ENCODE data around the gene DHX40.

DHX40 gene

DNA sequence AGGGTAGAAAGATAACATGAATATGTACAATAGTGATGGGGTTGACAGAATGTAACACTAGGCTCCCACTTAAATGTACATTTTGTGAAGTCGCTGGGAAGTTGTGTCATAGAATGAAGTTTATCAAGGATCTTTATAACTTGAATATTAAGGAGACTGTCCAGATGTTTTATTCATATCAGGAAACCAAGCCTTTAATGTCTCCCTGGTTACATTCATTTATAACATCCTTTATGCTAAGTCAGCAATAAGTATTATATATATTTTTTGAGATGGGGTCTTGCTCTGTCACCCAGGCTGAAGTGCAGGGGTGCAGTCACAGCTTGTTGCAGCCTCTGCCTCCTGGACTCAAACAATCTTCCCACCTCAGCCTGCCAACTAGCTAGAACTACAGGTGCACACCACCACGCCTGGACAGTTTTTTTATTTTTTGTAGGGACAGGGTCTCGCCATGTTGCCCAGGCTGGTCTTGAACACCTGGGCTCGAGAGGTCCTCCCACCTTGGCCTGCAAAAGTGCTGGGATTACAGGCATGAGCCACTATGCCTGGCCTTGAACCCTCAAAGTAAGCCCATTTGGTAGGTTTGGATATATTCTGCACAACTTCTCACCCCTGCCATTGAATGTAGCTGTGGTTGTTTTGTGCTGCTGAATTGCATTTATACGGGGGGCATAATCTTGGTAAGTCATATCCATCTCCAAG is 68.4 kb downstream of the DHX40 start:
- no peak for TF ChIP-seq SIN3A (IDR thresholded peaks at IDR 0.05; ENCODE audit: borderline replicate concordance, insufficient read depth, low read length)
- TF ChIP-seq POLR2AphosphoS5 (IDR thresholded peaks at IDR 0.05; ENCODE audit: low read depth, low read length) = no peak
- TF ChIP-seq, protein P1, sequence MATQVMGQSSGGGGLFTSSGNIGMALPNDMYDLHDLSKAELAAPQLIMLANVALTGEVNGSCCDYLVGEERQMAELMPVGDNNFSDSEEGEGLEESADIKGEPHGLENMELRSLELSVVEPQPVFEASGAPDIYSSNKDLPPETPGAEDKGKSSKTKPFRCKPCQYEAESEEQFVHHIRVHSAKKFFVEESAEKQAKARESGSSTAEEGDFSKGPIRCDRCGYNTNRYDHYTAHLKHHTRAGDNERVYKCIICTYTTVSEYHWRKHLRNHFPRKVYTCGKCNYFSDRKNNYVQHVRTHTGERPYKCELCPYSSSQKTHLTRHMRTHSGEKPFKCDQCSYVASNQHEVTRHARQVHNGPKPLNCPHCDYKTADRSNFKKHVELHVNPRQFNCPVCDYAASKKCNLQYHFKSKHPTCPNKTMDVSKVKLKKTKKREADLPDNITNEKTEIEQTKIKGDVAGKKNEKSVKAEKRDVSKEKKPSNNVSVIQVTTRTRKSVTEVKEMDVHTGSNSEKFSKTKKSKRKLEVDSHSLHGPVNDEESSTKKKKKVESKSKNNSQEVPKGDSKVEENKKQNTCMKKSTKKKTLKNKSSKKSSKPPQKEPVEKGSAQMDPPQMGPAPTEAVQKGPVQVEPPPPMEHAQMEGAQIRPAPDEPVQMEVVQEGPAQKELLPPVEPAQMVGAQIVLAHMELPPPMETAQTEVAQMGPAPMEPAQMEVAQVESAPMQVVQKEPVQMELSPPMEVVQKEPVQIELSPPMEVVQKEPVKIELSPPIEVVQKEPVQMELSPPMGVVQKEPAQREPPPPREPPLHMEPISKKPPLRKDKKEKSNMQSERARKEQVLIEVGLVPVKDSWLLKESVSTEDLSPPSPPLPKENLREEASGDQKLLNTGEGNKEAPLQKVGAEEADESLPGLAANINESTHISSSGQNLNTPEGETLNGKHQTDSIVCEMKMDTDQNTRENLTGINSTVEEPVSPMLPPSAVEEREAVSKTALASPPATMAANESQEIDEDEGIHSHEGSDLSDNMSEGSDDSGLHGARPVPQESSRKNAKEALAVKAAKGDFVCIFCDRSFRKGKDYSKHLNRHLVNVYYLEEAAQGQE (IDR thresholded peaks at IDR 0.05; ENCODE audit: insufficient read depth in 1 of 2, low read depth in 2 of 2, low read length in 2 of 2) = no peak
- no peak for TF ChIP-seq FOXP2 (optimal IDR thresholded peaks at IDR 0.05; ENCODE audit: borderline replicate concordance, extremely low read depth, extremely low read length, insufficient read depth)

DNA sequence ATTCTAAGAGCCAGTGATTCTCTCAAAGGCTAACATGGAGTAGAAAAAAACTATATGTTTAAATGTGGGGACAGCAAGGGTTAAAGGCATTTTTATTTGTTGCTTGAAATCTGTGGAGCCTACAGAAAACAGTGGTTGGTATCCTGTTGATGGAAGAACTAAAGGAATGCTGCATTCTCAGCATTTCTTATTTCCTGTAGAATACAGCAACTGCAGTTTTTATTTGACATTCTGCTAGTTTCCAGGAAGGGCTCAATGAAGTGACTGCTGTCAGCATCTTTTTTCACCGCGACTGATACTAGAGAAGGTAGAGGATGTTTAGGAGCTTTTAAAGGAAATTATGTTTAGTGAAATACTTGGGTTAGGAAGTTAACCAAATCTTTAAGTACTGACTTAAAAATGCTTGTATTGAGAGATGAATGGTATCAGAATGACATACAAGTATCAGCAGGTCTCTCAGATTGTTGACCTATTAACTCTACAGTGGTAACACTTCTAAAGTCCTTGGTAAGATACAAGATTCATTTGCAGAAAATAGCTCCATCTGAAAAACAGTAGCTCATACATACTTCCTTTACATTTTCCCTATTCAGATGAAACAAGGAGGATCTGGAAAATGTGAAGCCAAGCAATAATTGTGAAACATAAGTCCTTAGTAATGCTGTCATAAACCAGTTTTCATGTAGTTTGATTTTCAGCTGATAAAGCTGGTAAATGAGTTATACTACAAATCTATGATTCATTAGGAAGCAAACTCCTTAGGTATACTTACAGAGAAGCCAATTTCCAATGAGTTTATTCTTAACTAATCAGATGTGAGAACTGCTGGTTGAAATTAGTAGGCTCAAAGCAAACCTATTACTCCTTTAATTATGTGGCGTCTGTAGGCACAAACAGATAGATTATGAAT is 69.5 kb downstream of the DHX40 start:
- TF ChIP-seq TAF1 (IDR thresholded peaks at IDR 0.05; ENCODE audit: borderline replicate concordance, insufficient read depth, low read length) (no peak), POLR2AphosphoS5 (IDR thresholded peaks at IDR 0.05; ENCODE audit: low read depth, low read length) (no peak), SIN3A (IDR thresholded peaks at IDR 0.05; ENCODE audit: borderline replicate concordance, insufficient read depth, low read length) (no peak), FOXP2 (optimal IDR thresholded peaks at IDR 0.05; ENCODE audit: borderline replicate concordance, extremely low read depth, extremely low read length, insufficient read depth) (no peak)
- TF ChIP-seq, protein P1 (IDR thresholded peaks at IDR 0.05; ENCODE audit: insufficient read depth in 1 of 2, low read depth in 2 of 2, low read length in 2 of 2) = no peak

GRCh38 chr17:59637611-59638310 is 72.4 kb downstream of the DHX40 start:
- TF ChIP-seq POLR2AphosphoS5 (IDR thresholded peaks at IDR 0.05; ENCODE audit: low read depth, low read length) (no peak), TAF1 (IDR thresholded peaks at IDR 0.05; ENCODE audit: borderline replicate concordance, insufficient read depth, low read length) (no peak), SIN3A (IDR thresholded peaks at IDR 0.05; ENCODE audit: borderline replicate concordance, insufficient read depth, low read length) (no peak), FOXP2 (optimal IDR thresholded peaks at IDR 0.05; ENCODE audit: borderline replicate concordance, extremely low read depth, extremely low read length, insufficient read depth) (no peak)
- TF ChIP-seq, protein P1 (IDR thresholded peaks at IDR 0.05; ENCODE audit: insufficient read depth in 1 of 2, low read depth in 2 of 2, low read length in 2 of 2) = no peak

DNA sequence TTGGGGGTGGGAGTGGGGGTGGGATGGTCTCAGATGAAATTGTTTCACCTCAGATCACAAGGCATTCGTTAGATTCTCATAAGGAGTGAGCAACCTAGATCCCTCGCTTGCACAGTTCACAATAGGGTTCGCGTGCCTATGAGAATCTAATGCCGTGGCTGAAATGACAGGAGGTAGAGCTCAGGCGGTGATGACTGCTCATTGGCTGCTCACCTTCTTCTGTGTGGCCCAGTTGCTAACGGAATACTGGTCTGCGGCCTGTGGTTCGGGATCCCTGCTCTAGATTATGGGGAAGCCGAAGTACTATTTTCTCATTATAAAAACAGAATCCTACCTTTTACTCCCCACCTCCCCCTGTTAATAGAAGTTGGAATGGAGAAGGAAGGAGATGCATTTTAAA is 73.1 kb downstream of the DHX40 start:
- TF ChIP-seq SIN3A (IDR thresholded peaks at IDR 0.05; ENCODE audit: borderline replicate concordance, insufficient read depth, low read length) (no peak), FOXP2 (optimal IDR thresholded peaks at IDR 0.05; ENCODE audit: borderline replicate concordance, extremely low read depth, extremely low read length, insufficient read depth) (no peak)

- TF ChIP-seq FOXP2 (optimal IDR thresholded peaks at IDR 0.05; ENCODE audit: borderline replicate concordance, extremely low read depth, extremely low read length, insufficient read depth) = no peak
- TF ChIP-seq SIN3A (IDR thresholded peaks at IDR 0.05; ENCODE audit: borderline replicate concordance, insufficient read depth, low read length) = no peak
- TF ChIP-seq, protein P1 (IDR thresholded peaks at IDR 0.05; ENCODE audit: insufficient read depth in 1 of 2, low read depth in 2 of 2, low read length in 2 of 2) = no peak
- no peak for TF ChIP-seq POLR2AphosphoS5 (IDR thresholded peaks at IDR 0.05; ENCODE audit: low read depth, low read length)
- TF ChIP-seq TAF1 (IDR thresholded peaks at IDR 0.05; ENCODE audit: borderline replicate concordance, insufficient read depth, low read length) = no peak
These were observed 76.5 kb downstream of the DHX40 start for GRCh38 chr17:59641799-59642484.
